Hematopoietic multipotent progenitor cell treated with erythropoietin and hydrocortisone succinate and interleukin-3 and kit ligand, for 6 days (in vitro differentiated cells): Measurements from ENCODE around the gene SPATA13.

Experiments
- DNase-seq: peaks from one replicate; pipeline ENCODE4 v3.0.0-alpha.2; 2015

Gene SPATA13

DNA sequence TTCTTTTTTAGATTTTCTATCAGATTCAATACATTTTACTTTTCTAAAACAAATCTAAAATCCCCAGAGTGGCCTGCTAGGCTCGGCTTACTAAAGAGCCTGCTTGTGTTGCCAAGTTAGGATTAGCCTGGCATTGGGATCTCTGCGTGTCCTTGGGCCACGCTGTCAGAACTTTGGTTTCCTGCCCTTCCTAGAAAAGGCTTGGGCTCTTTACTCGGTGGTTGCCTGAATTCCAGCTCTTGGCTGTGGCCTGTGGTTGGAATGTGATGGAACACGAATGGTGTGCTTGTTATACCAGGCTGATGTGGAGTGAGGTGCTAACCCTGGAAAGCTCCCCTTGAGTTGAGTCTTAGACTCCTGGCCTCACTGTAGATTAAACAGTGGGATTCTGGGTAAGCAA is 8.5 kb downstream of the SPATA13 start:
- DNase-seq = no peak

DNA sequence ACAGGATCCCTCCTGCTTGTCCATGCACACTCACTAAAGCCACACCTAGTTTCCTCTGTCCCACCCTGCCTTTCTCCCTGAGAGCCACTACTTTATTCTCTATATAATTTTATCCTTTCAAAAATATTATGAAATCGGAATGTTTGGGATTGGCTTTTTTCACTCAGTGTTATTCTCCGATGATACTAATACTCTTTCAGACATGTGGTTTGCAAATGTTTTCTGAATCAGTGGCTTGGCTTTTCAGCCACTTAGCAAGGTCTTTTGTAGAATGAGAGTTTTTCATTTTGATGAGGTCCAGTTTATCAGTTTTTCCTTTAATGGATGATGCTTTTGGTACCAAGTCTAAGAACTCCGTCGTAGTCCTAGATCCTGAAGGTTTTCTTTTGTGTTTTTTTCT is 11.6 kb downstream of the SPATA13 start:
- no peak for DNase-seq

DNA sequence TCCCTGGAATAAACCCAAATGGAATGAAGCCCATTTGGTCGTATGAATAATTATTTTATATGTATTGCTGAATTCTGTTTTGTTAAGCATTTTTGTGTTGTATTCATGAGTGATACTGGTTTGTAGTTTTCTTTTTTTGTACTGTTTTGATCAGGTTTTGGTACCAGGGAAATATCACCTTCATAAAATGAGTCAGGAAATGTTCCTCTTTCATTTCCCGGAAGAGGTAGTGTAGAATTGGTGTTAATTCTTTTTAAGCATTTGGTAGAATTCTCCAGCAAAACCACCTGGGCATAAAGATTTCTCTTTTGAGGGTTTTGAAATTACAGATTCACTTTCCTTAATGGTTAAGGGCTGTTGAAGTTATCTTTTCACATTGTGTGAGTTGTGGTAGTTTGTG is 13.3 kb downstream of the SPATA13 start:
- DNase-seq = no peak

DNA sequence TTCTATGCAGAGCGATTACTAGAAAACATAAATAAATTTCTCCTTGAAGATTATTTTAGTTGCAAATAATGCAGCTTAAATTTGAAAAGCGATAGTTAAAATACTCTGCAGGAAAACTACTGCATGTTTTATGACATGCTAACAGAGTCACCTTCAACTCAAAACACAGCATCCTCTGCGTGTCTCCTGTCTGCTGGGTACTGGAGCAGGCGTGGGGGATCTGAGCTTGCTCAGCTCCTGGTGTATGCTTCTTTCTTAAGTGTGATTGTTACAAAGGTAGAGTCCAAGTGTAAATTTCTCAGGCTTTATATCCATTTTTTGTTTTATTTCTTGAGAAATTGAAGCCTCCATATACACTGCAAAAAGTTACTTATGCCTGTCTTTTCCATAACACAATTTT is 15.3 kb downstream of the SPATA13 start:
- no peak for DNase-seq

DNA sequence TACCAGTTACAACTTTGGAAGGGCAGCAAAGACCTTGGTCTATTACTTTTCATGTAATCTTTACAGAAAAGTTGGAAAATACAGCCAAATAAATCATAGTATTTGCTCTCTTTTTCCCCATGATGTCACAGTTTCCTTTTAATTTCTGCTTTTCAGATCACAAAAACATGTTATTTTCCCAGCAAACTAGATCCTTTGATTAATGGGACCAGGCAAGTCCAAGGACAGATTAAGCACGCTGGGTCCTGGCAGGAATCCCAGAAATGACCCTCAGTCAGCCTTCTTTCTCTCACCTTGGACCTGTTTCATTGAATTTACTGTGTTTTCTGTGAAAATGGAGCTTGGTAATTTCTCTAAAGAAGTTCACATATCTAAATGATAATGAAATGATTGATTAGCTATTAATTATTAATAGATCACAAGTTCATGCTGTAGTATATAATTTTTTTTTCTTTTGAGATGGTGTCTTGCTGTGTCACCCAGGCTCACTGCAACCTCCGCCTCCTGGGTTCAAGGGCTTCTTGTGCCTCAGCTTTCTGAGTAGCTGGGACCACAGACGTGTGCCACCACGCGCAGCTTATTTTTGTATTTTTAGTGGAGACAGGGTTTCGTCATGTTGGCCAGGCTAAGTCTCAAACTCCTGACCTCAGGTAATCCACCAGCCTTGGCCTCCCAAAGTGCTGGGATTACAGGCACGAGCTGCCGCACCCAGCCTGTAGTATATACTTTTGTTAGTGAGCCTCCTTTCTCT is 16.0 kb downstream of the SPATA13 start:
- no peak for DNase-seq

DNA sequence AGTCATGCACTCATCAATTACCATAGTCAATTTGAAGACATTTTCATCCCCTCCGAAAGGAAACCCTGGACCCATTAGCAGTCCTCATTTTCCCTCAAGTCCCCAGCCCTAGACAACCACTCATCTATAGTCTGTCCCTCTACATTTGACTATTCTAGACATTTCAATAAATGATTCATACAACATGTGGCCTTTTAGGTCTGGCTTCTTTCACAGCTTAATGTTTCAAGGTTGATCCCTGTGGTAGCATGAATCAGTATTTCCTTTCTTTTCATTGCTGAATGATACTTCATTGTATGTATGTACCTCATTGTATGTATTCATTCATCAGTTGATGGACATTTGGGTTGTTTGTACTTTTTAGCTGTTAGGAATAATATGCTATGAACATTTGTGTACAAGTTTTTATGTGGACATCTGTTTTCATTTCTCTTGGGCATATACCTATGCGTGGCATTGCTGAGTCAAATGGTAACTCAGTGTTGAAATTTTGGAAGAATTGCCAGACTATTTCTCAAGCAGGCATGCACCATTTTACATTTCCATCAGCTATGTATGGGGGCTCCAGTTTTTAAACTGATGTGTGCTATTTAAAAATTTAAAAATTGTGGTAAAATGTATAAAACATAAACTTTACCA is 18.4 kb downstream of the SPATA13 start:
- DNase-seq = no peak

DNA sequence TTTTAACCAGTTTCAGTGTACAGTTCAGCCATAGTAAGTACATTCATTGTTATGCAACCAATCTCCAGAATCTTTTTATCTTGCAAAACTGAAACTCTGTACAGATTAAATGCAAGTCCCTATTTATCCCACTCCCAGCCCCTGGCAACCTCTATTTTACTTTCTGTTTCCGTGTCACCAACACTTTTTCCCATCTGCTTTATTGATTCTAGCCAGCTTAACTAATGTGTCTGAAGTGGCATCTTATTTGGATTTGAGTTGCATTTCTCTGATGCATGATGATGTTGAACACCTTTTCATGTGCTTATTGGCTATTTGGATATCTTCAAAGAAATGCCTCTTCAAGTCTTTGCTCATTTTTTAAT is 18.9 kb downstream of the SPATA13 start:
- DNase-seq = no peak

DNA sequence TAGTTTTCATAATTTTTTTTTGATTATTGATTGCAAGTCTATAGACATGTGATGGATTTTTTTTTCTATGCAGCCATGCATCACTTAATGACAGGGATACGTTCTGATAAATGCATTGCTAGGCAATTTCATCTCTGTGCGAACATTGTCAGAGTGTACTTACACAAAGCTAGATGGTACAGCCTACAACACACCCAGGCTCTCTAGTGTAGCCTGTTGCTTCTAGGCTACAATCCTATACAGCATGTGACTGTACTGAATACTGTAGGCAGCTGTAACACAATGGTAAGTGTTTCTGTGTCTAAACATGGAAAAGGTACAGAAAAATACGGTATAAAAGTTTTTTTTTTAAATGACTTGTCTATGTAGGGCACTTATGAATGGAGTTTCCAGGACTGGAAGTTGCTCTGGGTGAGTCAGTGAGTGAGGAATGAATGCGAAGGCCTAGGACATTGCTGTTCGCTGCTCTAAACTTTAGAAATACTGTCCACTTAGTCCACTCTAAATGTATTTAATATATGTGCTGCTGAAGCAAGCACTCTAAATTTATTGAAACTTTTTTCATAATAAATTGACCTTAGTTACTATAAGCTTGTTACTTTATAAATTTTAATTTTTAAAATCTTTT is 20.3 kb downstream of the SPATA13 start:
- DNase-seq = no peak

DNA sequence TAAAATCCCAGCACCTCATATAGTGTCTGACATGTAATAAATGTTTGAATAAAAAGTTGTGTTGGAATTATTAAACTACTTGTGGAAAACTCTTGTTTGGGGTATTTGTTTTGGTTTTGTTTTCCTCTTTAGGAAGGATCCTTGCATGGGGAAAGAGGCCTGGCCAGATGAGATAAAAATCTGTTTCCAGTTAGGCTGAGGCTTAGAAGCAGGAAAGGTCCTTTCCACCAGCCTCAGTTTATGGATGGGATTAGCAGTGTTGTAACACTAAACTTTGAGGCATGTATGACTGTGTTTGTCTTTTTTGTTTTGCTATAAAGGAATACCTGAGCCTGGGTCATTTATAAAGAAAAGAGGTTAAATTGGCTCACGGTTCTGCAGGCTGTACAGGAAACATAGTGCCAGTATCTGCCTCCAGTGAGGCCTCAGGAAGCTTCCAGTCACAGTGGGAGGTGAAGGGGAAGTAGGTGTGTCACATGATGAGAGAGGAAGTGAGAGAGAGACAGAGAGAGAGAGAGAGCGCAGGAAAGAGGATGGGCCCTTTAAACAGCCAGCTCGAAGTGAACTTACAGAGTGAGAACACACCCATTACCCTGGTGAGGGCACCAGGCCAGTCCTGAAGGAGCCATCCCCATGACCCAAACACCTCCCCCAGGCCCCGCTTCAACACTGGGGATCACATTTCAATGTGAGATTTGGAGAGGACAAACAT is 21.6 kb downstream of the SPATA13 start:
- no peak for DNase-seq

DNA sequence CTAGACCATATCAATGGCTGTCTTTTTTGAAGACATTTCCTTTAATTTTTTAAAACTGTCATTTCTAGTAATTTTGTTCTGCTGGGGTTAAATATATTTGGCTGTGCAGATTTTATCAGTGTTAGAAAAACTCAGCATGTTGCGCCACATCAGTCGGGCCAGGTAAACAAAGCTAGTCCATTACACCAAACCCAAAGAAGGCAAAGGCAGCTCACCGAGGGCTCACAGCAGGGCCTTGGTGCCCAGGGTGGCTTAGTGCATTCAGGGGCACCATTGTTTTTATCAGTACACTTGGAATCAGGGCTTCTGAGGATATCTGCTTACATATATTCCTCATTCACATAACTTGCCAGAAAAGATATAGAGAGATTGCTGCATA is 22.2 kb downstream of the SPATA13 start:
- DNase-seq = no peak

DNA sequence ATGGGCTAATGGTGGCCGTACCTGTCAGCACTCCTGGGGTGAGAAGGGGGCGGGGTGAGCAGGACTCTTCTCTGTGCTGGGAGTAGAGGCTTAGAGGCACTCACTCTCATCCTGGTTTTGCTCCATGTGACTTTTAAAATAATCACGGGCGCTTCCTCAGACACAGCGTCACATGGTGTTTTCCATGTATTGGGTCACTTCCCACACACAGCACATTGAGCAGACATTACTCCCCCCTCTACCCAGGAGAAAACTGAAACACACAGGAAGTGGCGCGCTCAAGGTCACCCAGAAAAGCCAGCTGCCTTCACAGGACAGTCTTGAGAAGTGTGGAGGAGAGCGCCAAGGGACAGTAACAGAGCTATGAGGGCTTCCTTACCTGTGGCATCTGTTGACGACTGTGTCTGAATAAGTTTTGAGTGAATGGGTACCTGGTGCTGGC is 23.2 kb downstream of the SPATA13 start:
- DNase-seq = no peak

DNA sequence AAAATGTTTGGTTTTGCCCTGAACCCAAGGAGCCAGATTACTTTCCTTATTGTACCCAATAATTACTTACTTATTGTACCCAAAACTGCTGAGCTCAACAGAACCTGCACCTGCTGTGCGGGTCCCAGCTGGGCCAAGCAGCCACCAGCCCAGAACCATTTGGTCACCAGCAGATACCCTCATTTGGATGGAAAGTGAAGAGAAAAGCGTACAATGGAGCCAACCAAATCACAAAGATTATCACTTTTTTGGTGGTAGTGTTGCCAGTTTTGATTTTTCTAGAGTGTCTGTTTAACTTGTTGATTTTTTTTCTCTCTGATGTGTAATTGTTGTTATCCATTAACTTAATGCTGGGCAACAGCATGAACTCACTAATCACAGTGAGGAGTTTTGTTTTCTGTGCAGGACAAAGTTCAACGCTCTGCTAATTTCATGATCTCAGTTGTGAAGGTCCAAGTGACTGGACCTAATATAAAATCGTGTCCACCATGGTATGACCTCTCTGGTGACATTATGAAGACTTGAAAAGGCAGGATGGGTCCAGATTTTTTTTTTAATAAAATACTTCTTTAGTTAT is 23.8 kb downstream of the SPATA13 start:
- DNase-seq = no peak

DNA sequence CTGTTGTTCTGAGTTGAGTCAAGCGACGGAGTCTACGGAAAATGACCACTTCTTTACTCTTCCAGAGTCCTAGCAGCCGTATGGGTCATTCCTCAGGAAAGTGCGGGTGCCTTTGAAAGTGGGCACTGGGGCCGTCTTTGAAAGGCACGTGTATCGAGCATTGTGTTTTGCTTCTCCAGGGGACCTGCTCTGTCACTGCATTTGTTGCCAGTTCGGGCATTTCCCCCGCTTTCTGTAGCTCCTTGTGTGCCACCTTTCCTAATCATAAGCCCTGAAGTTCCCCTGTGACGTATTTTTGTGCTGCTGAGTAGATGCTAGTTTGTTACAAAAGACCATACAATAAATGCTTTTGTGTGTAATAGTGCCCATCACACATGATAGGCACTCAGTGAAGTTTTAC is 24.4 kb downstream of the SPATA13 start:
- no peak for DNase-seq

DNA sequence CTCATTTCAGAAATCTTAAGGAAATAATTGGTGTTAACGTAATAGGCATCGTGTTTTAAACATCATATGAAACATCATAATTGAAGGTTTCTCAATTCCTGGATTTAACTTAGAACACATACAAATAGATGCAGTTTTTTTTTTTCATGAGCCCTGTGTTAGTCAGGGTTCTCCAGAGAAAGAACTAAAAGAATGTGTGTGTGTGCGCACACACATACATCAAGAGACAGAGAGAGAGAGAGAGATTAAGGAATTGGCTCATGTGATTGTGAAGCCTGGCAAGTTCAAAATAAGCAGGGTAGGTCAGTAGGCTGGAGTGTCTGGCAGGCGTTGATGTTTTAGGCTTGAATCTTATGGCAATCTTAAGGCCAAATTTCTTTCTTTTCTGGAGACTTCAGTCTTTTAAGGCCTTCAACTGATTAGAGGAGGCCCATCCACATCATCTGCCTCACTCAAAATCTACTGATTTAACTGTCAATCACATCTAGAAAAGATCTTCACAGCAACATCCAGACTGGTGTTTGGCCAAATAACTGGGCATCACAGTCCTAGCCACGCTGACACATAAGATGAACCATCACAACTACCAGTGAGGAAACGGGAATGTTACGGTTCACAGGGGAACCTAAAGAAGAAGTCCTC is 25.2 kb downstream of the SPATA13 start:
- DNase-seq = no peak

DNA sequence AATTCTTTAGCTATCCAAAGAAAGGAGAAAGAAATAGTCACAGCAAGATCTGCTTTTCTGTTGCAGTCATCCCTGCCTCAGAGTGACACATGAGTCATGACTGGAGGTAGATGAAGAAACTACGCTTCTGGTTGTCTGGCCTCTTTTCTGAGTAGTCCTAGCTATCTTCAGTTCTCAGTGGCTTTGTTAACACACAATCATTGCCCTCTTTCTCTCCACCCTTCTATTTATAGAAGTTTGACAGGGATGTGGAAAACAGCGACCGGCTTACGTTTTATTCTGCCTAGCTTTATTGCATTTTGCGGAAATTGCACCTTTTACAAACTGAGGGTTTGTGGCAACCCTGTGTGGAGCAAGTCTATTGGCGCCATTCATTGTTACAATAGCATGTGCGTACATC is 26.7 kb downstream of the SPATA13 start:
- peak; percentile 44 for DNase-seq

DNA sequence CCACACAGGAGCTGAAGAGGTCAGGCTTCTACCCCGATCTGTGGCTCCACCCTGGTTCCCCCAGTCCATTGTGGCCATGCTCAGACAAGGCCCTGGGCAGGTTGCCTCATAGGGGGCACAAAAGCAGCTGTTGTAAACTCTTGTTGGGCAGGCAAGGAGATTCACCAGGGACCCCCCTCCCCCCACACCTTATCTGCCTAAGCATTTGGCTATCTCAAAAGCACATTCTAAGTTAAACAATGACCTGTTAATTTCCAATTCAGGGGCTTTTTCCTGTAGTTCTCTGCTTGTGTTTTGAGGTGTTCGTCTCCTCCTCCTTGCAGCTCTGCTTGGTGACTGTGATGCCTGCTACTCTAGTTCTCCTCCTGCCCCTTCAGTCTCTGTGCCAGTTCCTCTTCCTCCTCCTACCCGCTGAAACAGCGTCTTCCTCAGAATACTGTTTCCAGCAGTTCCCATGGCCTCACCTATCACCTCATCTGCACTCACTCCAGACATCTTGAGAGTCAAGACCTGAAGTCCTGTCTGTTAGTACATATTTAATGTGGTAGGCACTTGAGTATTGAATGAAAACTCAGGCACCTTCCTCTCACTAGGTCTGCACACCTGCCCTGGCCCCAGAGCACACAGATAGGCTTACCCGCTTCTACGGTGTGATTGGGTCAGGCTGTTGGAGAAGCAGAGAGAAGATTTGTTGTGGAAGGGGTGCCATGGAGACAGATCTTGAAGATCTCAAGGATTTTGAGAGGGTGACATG is 31.7 kb downstream of the SPATA13 start:
- peak; percentile 88 for DNase-seq

DNA sequence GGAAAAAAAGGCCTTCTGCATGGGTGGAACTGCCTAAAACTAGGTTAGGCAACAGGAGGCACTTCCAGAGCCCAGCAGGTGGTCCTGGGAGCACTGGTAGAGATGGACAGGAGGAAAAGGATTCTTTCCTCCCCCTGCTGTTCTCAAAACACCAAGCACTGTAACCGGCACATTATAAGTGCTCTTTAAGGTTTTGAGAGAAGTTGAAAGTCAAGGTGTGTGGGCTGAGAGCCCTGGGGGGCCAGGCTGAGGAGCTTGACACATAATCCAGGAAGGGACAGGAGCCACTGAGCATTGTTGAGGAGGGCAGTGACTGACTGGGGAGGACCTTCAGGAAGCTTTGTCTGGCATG is 32.3 kb downstream of the SPATA13 start:
- DNase-seq = no peak

DNA sequence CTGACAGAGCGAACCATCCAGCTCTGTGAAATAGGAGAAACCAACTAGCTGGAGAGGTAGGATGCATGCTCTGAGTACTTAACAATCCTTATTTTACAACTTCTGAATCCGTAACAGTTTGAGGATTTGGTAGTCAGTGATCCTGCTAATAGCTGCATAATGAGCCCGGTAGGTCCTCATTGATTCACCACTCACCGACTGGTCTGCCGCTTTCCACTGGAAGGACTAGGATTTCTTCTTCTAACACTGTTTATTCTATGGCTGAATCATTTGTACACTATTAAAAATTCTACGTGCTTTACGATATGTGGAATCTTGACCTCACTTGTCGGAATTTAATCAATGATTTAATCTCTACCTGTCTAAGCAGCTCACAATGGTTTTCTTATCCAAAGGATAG is 33.9 kb downstream of the SPATA13 start:
- DNase-seq = no peak

DNA sequence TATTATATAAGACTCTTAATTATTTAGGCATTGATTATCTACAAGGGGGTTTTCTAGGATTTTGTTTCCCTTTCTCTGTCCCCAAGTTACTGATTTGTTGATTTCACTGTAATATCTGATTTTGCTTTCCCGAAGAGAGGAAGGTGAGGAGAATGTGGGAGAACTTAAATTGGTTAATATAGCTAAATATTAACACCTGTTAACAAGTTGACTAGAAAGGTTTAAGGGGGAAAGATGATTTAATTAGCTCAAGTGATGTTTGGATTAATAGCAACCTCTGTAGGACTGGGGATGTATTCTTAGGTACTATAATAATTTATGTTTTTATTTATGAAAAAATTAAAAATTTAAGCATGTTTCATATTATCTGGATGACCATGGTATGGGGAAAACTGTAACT is 35.1 kb downstream of the SPATA13 start:
- DNase-seq = no peak

DNA sequence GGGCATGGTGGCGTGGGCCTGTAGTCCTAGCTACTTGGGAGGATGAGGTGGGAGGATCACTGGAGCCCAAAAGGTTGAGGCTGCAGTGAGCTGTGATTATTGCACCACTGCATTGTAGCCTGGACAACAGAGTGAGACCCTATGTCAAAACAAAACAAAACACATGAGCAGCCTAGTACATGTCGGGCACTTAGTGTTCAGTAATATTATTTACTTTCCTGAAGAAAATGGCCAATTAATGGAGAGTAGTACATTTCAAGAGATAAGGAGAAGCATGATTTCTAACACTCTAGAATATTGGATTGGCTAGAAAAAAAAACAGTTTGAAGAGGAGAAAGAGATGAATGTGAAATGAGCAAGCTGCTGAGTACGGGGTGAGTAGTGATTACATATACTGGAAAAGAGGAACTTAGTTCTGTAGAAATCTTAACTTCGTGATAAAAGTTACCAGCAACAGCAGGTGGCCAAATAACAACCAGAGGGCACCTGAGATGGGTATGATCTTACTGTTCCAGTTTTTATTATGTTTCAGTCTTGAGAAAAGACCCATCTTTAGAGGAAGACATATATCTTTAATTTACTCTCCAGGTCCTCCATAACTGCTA is 36.2 kb downstream of the SPATA13 start:
- peak; percentile 37 for DNase-seq

DNA sequence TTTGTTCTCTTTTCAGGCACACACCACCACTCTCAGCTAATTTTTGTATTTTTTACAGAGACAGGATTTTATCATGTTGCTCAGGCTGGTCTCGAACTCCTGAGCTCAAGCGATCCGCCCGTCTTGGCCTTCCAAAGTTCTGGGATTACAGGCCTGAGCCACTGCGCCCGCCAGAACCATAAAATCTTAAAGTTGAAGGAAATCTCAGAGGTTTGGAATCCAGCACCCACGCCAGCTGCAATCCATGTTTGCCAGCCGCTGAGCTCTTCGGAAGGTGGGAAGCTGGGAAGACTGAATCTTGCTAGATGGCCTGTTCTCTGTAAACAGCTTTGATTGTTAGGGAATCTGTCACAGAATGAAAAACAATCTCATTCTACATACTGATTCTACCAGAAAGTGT is 38.5 kb downstream of the SPATA13 start:
- no peak for DNase-seq

DNA sequence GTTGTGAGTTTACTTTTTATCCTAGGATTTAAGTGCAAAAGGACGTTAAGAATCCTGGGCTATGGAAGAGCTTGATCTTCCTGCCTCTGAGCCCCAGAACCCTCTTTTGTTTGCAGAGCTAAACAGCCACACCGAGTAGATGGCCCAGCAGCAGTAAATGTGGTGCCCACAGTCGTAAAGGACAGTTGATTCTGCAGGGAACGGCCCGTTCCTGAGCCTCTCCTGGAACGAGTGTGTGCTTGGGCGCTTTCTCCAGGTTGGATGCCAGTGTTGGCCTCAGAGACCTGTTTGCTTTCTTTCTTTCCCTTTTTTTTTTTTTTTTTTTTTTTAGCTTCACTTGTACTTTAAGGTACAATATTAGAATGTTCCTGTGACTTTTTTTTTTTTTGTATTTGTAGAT is 41.7 kb downstream of the SPATA13 start:
- DNase-seq = no peak
